ENCODE results near the gene MUC2.

The MUC2 gene

GRCh38 chr11:1074244-1075221 is at the start of gene MUC2:
Gene MUC2, plus strand, starts transcription at chr11:1074874.
- no peak for DNase-seq (ENCODE audit: low read depth in 2 of 3, low spot score in 2 of 3)

- no peak for DNase-seq (ENCODE audit: low read depth in 2 of 3, low spot score in 2 of 3)
Observed at GRCh38 chr11:1025410-1026162, 49.1 kb upstream of the MUC2 start.

GRCh38 chr11:1026163-1026450 is 48.6 kb upstream of the MUC2 start:
- no peak for DNase-seq (ENCODE audit: low read depth in 2 of 3, low spot score in 2 of 3)

- DNase-seq (ENCODE audit: low read depth in 2 of 3, low spot score in 2 of 3): no peak
Observed at GRCh38 chr11:1026641-1027482, 47.8 kb upstream of the MUC2 start.

- no peak for DNase-seq (ENCODE audit: low read depth in 2 of 3, low spot score in 2 of 3)
Observed at GRCh38 chr11:1027483-1028290, 47.0 kb upstream of the MUC2 start.

GRCh38 chr11:1028291-1028540 is 46.5 kb upstream of the MUC2 start:
- DNase-seq (ENCODE audit: low read depth in 2 of 3, low spot score in 2 of 3): no peak

- no peak for DNase-seq (ENCODE audit: low read depth in 2 of 3, low spot score in 2 of 3)
Observed at GRCh38 chr11:1028616-1029015, 46.1 kb upstream of the MUC2 start.

- DNase-seq (ENCODE audit: low read depth in 2 of 3, low spot score in 2 of 3): no peak
Observed at GRCh38 chr11:1029051-1029450, 45.6 kb upstream of the MUC2 start.

GRCh38 chr11:1029654-1030053 is 45.0 kb upstream of the MUC2 start:
- DNase-seq (ENCODE audit: low read depth in 2 of 3, low spot score in 2 of 3): no peak

- DNase-seq (ENCODE audit: low read depth in 2 of 3, low spot score in 2 of 3): no peak
Observed at GRCh38 chr11:1030086-1030485, 44.6 kb upstream of the MUC2 start.

GRCh38 chr11:1030556-1030955 is 44.1 kb upstream of the MUC2 start:
- DNase-seq (ENCODE audit: low read depth in 2 of 3, low spot score in 2 of 3): no peak

- DNase-seq (ENCODE audit: low read depth in 2 of 3, low spot score in 2 of 3): no peak
Observed at GRCh38 chr11:1031121-1031899, 43.4 kb upstream of the MUC2 start.

- DNase-seq (ENCODE audit: low read depth in 2 of 3, low spot score in 2 of 3): no peak
Observed at GRCh38 chr11:1032310-1032891, 42.3 kb upstream of the MUC2 start.

GRCh38 chr11:1033016-1033798 is 41.5 kb upstream of the MUC2 start:
- no peak for DNase-seq (ENCODE audit: low read depth in 2 of 3, low spot score in 2 of 3)

- DNase-seq (ENCODE audit: low read depth in 2 of 3, low spot score in 2 of 3): no peak
Observed at GRCh38 chr11:1034001-1034400, 40.7 kb upstream of the MUC2 start.

GRCh38 chr11:1034456-1035295 is 40.0 kb upstream of the MUC2 start:
- DNase-seq (ENCODE audit: low read depth in 2 of 3, low spot score in 2 of 3): no peak

- no peak for DNase-seq (ENCODE audit: low read depth in 2 of 3, low spot score in 2 of 3)
Observed at GRCh38 chr11:1035577-1036283, 38.9 kb upstream of the MUC2 start.

Data from activated CD8-positive, alpha-beta memory T cell treated with anti-CD3 and anti-CD28 coated beads for 48 hours (primary cell).